Uterus (tissue), 4 donors: Measurements from ENCODE around the gene SNRPE. TPM values are rescaled to one million over a fixed set of nuclear protein-coding genes. Genes with fewer than 3 reads are reported as not detected.

Experiments
- DNase-seq, 2 donors: peaks; one replicate each; pipeline ENCODE4 v3.0.0-alpha.2; 2019 to 2020
- H3K27ac ChIP-seq, 2 donors: fragments of 200-600 bp; sonication (generic); 1 replicate in 1 of 2; 2 replicates in 1 of 2; pipeline ENCODE4 v1.5.1; 2016 to 2018
- H3K27me3 ChIP-seq, 2 donors: fragments of 200-600 bp; sonication (generic); one replicate each; pipeline ENCODE4 v1.5.1; 2018 to 2019; ENCODE audit warnings: control low read depth in 1 of 2
- H3K36me3 ChIP-seq, 2 donors: fragments of 200-600 bp; sonication (generic); one replicate each; pipeline ENCODE4 v1.5.1; 2019; ENCODE audit warnings: control low read depth in 1 of 2
- H3K4me1 ChIP-seq, 2 donors: fragments of 200-600 bp; sonication (generic); one replicate each; pipeline ENCODE4 v1.5.1; 2018 to 2019; ENCODE audit warnings: control low read depth in 1 of 2
- H3K4me3 ChIP-seq, 2 donors: fragments of 200-600 bp; sonication (generic); 1 replicate in 1 of 2; 2 replicates in 1 of 2; pipeline ENCODE4 v1.5.1; 2018 to 2019; ENCODE audit warnings: mild to moderate bottlenecking in 1 of 2
- H3K9me3 ChIP-seq, 2 donors: fragments of 200-600 bp; sonication (generic); one replicate each; pipeline ENCODE4 v1.5.1; 2019; ENCODE audit warnings: control low read depth in 1 of 2
- POLR2A ChIP-seq, 2 donors: fragments of 450-650 bp; IDR thresholded peaks; one replicate each; pipeline ENCODE4 v1.6.1; 2016; ENCODE audit warnings: antibody characterized with exemption in 2 of 2, mild to moderate bottlenecking in 1 of 2, moderate library complexity in 1 of 2
- intact Hi-C: fragments of 100-400 bp; cut with DNase I; formaldehyde crosslinking; loops from one replicate; pipeline ENCODE4 v1.15.1; 2023; ENCODE audit warnings: low total_unique reads
- total RNA-seq, 4 donors: library from RNA; depleted of rRNA in 3 of 4; stranded (reverse); fragments of >200 nt in 3 of 4; gene quantifications; one replicate each; pipeline versions ENCODE4 v1.1.0 to v1.2.4, GENCODE V29; 2014 to 2023
- TF ChIP-seq, protein P1 (sequence below), 4 experiments: fragments of 200-600 bp in 2 of 4; fragments of 450-650 bp in 2 of 4; sonication (generic) in 2 of 4; IDR thresholded peaks; one replicate each; pipeline ENCODE4 v1.5.1; 2016 to 2019; ENCODE audit warnings: antibody characterized with exemption in 4 of 4, mild to moderate bottlenecking in 2 of 4, moderate library complexity in 1 of 4
- donor health status: DM: yes; HTN: yes; CAD: no.

Gene SNRPE
- total RNA-seq, 4 donors from 2014 or later, result 32.5 to 105 (median 103) TPM

DNA sequence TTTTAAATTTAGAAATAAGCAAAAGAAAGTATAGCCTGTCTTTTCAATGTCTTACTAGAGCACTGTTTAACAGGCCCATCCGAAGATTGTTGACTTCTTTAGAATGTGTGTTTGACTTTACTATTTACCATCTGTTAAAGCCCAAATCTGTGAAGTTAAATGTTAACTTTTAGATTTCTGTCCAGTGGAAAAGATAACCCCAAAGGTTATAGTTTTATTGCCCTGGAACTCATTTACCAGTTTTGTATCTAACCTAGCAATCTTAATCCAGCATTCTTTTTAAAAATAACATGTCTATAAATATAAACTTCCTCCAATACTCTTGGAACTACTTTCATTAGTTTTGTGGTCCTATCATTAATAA, 37.9 kb downstream of the SNRPE start:
- DNase-seq, result no peak
- no peaks in the 10 kb centered on the region for H3K27me3 ChIP-seq
- intact Hi-C loops, result no loop called here
- H3K9me3 ChIP-seq, result no peaks in the 10 kb centered on the region
- H3K36me3 ChIP-seq, result no peaks in the 10 kb centered on the region
- H3K27ac ChIP-seq, result no peak overlapping the region
- H3K4me3 ChIP-seq, result no peak overlapping the region
- TF ChIP-seq POLR2A (IDR thresholded peaks at IDR 0.05), result no peak
- TF ChIP-seq, protein P1, sequence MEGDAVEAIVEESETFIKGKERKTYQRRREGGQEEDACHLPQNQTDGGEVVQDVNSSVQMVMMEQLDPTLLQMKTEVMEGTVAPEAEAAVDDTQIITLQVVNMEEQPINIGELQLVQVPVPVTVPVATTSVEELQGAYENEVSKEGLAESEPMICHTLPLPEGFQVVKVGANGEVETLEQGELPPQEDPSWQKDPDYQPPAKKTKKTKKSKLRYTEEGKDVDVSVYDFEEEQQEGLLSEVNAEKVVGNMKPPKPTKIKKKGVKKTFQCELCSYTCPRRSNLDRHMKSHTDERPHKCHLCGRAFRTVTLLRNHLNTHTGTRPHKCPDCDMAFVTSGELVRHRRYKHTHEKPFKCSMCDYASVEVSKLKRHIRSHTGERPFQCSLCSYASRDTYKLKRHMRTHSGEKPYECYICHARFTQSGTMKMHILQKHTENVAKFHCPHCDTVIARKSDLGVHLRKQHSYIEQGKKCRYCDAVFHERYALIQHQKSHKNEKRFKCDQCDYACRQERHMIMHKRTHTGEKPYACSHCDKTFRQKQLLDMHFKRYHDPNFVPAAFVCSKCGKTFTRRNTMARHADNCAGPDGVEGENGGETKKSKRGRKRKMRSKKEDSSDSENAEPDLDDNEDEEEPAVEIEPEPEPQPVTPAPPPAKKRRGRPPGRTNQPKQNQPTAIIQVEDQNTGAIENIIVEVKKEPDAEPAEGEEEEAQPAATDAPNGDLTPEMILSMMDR (IDR thresholded peaks at IDR 0.05), result no peak
- H3K4me1 ChIP-seq, result no peaks in the 10 kb centered on the region

DNA sequence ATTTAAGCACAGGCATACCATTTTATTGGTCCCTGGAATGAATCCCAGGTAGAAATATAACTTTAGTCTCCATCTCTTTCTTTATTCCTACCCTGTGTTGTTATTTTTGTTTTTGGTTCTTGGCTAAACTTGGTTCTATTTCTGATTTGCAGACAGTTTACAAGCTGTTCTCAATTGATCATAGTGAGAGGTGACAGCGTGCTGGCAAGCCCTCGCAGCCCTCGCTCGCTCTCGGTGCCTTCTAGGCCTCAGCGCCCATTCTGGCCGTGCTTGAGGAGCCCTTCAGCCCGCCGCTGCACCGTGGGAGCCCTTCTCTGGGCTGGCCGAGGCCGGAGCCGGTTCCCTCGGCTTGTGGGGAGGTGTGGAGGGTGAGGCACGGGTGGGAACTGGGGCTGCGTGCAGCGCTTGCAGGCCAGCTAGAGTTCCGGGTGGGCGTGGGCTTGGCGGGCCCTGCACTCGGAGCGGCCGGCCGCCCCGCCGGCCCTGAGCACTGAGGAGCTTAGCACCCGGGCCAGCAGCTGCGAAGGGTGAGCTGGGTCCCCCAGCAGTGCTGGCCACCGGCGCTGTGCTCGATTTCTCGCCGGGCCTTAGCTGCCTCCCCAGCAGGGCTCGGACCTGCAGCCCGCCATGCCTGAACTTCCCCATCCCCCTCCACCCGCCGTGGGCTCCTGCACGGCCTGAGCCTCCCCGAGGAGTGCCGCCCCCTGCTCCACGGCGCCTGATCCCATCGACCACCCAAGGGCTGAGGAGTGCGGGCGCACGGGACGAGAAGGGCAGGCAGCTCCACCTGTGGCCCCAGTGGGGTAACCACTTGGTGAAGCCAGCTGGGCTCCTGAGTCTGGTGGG, 38.7 kb downstream of the SNRPE start:
- Histone ChIP-seq H3K4me3 (no peak overlapping the region), H3K4me1 (no peaks in the 10 kb centered on the region), H3K36me3 (no peaks in the 10 kb centered on the region), H3K9me3 (no peaks in the 10 kb centered on the region), H3K27ac (no peak overlapping the region), H3K27me3 (no peaks in the 10 kb centered on the region)
- DNase-seq, result no peak
- TF ChIP-seq, protein P1 (IDR thresholded peaks at IDR 0.05), result no peak
- TF ChIP-seq POLR2A (IDR thresholded peaks at IDR 0.05), result no peak
- intact Hi-C loops, result no loop called here

DNA sequence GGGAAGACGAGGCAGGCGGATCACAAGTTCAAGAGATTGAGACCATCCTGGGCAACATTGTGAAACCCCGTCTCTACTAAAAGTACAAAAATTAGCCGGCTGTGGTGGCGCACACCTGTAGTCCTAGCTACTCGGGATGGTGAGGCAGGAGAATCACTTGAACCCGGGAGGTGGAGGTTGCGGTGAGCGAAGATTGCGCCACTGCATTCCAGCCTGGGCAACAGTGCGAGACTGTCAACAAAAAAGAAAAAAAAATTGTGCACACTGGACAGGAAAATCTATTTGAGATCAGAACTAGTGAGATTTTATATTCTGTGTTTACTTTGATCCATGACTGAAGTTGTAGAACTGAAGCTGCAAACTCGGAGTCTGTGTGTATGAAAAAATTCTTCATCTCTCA, 40.2 kb downstream of the SNRPE start:
- no peaks in the 10 kb centered on the region for H3K9me3 ChIP-seq
- TF ChIP-seq, protein P1 (IDR thresholded peaks at IDR 0.05), result no peak
- no peak for TF ChIP-seq POLR2A (IDR thresholded peaks at IDR 0.05)
- intact Hi-C loops, result no loop called here
- H3K4me1 ChIP-seq, result no peaks in the 10 kb centered on the region
- no peaks in the 10 kb centered on the region for H3K27me3 ChIP-seq
- DNase-seq, result no peak
- H3K36me3 ChIP-seq, result no peaks in the 10 kb centered on the region
- no peak overlapping the region for H3K27ac ChIP-seq
- no peak overlapping the region for H3K4me3 ChIP-seq

DNA sequence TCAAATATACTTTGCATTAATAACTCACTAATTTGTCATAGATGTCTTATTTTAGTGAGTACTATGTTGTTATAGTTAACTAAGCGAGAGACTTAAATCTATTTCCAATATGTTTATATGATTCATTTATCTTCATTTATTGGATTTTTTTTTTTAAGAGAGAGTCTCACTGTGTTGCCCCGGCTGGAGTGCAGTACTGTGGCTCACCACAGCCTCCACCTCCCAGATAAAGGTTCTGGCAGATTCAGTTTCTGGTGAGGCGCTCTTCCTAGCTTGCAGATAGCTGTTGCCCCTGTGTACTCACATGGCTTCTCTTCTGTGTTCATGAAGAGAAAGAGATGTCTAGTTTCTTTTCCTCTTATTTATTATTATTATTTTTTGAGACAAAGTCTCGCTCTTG, 43.9 kb downstream of the SNRPE start:
- no peak overlapping the region for H3K4me3 ChIP-seq
- intact Hi-C loops, result no loop called here
- H3K27ac ChIP-seq, result no peak overlapping the region
- no peaks in the 10 kb centered on the region for H3K4me1 ChIP-seq
- no peaks in the 10 kb centered on the region for H3K9me3 ChIP-seq
- no peak for TF ChIP-seq POLR2A (IDR thresholded peaks at IDR 0.05)
- TF ChIP-seq, protein P1 (IDR thresholded peaks at IDR 0.05), result no peak
- no peaks in the 10 kb centered on the region for H3K36me3 ChIP-seq
- no peaks in the 10 kb centered on the region for H3K27me3 ChIP-seq
- DNase-seq, result no peak

- DNase-seq, result no peak
- TF ChIP-seq POLR2A (IDR thresholded peaks at IDR 0.05), result no peak
- TF ChIP-seq, protein P1 (IDR thresholded peaks at IDR 0.05), result no peak
- Histone ChIP-seq H3K36me3 (no peaks in the 10 kb centered on the region), H3K27me3 (no peaks in the 10 kb centered on the region), H3K4me3 (no peak overlapping the region), H3K4me1 (no peaks in the 10 kb centered on the region), H3K9me3 (no peaks in the 10 kb centered on the region), H3K27ac (no peak overlapping the region)
- intact Hi-C loops, result no loop called here
These were observed 45.5 kb downstream of the SNRPE start for GRCh38 chr1:203906932-203907331.
